Measurements from ENCODE around the gene LZTR1. TPM values are rescaled to one million over a fixed set of nuclear protein-coding genes. Genes with fewer than 3 reads are reported as not detected.

Gene LZTR1
- total and polyA plus RNA-seq, 2 experiments from 2014 or later = 9.2 to 39.9 TPM

DNA sequence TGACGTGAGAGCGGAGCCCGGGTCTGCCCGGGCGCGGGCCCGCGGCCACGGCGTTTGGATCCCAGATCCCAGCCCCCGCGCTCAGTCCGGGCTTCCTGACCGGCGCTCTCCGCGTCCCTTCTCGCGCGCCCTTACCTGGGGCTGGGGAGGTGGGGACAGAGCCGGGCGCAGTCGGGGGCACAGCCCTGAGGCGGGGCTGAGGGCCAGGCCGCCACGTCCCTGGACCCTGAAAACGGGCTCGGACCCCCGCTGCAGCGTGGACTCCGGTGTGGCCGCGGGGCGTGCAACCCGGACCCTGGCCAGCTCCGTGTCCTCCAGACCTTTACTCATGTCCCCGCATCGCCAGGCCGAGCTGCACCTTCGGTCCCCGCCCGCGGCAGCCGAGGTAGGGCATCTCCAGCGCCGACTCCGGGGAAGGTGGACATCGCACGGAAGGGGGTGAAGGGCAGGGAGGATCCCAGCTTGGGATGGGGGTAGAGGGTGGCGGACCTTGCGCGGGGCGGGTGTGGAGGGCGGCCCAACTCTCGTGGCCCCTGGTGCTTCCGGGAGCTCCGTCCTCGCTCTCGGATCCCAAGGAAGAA is 24.9 kb upstream of the LZTR1 start (continued):
- no peak for TF ChIP-seq JUNB (IDR thresholded peaks at IDR 0.05; ENCODE audit: unreplicated experiment)
- no peak for TF ChIP-seq CREB1 (CRISPR knock-in tag; IDR thresholded peaks at IDR 0.05; ENCODE audit: low read depth)
- no peak for TF ChIP-seq STAT1 (IDR thresholded peaks at IDR 0.05; ENCODE audit: unreplicated experiment)

DNA sequence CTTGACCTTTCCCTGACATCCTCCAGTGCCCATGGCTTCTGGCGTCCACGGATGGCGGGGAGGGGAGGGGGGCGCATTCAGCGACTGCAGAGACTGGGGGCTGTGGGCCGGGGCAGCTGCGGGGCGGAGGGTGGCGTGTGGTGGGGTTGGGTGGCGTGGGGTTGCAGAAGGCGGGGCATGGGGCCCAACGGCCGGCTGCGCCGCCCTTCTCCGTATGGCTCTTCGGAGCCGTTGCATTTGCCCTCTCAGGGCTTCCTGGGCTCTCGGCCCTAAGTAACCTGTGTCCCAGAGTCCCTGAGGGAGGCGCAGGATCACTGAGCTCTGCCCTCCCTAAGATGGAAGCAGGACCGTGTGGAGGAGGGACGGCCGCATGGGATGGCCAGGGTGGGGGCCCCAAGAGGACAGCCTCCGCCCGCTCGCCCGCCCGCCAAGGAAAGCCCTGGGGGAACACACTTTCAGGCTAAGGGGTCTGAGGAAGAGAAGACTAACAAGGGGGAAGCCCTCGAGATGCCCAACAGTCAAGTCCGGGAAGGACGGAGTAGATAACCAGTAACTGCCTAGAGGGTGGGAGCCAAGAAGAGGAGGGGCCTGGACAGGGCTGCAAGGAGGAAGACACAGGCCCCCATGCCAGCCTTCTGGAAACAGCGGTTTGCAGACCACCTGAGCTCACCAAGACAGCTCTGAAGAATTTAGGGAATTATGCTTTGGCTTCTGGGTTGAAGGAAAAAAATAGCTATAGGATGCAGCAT is 24.2 kb upstream of the LZTR1 start:
- ATAC-seq = peak; percentile 81
- peak overlapping the region; percentile 97 for H2AFZ ChIP-seq
- no peak overlapping the region for H3K27ac Mint-ChIP-seq

More for the DNA sequence above, 24.2 kb upstream of the LZTR1 start:
- Histone ChIP-seq H3K9me2 (ENCODE audit: insufficient read depth) (no peaks in the 10 kb centered on the region), H3F3A (replicated peaks; ENCODE audit: low read depth) (peaks cover 9% of the 10 kb centered on the region), H3K27ac (ENCODE audit: low read depth) (no peak overlapping the region), H4K20me1 (replicated peaks; ENCODE audit: insufficient read depth) (peaks cover 9% of the 10 kb centered on the region; the same call in 1 of the 2 replicates), H3K4me3 (peak overlapping the region; percentile 79), H3K79me2 (replicated peaks; ENCODE audit: insufficient read depth) (no peaks in the 10 kb centered on the region), H3K4me2 (peak overlapping the region; percentile 89), H3K4me1 (ENCODE audit: insufficient read depth) (peaks cover 4% of the 10 kb centered on the region; the same call in 1 of the 2 replicates), H3K27me3 (ENCODE audit: insufficient read depth) (peaks cover 25% of the 10 kb centered on the region), H3K36me3 (ENCODE audit: insufficient read depth) (0 out of 2 replicates have a peak, but pooled peaks cover 4% of the 10 kb centered on the region)
- H3K4me3 Mint-ChIP-seq = peak overlapping the region; percentile 78
- H3K9me3 Mint-ChIP-seq = 0 out of 3 replicates have a peak, but pooled peaks cover 2% of the 10 kb centered on the region
- H3K36me3 Mint-ChIP-seq (ENCODE audit: low read depth) = peaks cover 11% of the 10 kb centered on the region; the same call in 2 of the 3 replicates
- TF ChIP-seq EZH2phosphoT487 (IDR thresholded peaks at IDR 0.05; ENCODE audit: unreplicated experiment) = no peak
- TF ChIP-seq, protein P1, sequence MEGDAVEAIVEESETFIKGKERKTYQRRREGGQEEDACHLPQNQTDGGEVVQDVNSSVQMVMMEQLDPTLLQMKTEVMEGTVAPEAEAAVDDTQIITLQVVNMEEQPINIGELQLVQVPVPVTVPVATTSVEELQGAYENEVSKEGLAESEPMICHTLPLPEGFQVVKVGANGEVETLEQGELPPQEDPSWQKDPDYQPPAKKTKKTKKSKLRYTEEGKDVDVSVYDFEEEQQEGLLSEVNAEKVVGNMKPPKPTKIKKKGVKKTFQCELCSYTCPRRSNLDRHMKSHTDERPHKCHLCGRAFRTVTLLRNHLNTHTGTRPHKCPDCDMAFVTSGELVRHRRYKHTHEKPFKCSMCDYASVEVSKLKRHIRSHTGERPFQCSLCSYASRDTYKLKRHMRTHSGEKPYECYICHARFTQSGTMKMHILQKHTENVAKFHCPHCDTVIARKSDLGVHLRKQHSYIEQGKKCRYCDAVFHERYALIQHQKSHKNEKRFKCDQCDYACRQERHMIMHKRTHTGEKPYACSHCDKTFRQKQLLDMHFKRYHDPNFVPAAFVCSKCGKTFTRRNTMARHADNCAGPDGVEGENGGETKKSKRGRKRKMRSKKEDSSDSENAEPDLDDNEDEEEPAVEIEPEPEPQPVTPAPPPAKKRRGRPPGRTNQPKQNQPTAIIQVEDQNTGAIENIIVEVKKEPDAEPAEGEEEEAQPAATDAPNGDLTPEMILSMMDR (conservative IDR thresholded peaks at IDR 0.05; ENCODE audit: low read depth in 2 of 2) = 0 out of 4 replicates have a peak, but pooled peaks of 1 of the 2 experiments have one; percentile 1
- no peak for TF ChIP-seq EZH2 (IDR thresholded peaks at IDR 0.05; ENCODE audit: low read depth, unreplicated experiment)
- TF ChIP-seq REST (IDR thresholded peaks at IDR 0.05; ENCODE audit: unreplicated experiment) = no peak
- no peak for TF ChIP-seq NANOG (IDR thresholded peaks at IDR 0.05; ENCODE audit: borderline replicate concordance)
- TF ChIP-seq, protein P2, sequence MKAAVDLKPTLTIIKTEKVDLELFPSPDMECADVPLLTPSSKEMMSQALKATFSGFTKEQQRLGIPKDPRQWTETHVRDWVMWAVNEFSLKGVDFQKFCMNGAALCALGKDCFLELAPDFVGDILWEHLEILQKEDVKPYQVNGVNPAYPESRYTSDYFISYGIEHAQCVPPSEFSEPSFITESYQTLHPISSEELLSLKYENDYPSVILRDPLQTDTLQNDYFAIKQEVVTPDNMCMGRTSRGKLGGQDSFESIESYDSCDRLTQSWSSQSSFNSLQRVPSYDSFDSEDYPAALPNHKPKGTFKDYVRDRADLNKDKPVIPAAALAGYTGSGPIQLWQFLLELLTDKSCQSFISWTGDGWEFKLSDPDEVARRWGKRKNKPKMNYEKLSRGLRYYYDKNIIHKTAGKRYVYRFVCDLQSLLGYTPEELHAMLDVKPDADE (IDR thresholded peaks at IDR 0.05) = no peak
- TF ChIP-seq ZNF331 (CRISPR knock-in tag; IDR thresholded peaks at IDR 0.05; ENCODE audit: low read depth) = no peak
- TF ChIP-seq, protein P3, sequence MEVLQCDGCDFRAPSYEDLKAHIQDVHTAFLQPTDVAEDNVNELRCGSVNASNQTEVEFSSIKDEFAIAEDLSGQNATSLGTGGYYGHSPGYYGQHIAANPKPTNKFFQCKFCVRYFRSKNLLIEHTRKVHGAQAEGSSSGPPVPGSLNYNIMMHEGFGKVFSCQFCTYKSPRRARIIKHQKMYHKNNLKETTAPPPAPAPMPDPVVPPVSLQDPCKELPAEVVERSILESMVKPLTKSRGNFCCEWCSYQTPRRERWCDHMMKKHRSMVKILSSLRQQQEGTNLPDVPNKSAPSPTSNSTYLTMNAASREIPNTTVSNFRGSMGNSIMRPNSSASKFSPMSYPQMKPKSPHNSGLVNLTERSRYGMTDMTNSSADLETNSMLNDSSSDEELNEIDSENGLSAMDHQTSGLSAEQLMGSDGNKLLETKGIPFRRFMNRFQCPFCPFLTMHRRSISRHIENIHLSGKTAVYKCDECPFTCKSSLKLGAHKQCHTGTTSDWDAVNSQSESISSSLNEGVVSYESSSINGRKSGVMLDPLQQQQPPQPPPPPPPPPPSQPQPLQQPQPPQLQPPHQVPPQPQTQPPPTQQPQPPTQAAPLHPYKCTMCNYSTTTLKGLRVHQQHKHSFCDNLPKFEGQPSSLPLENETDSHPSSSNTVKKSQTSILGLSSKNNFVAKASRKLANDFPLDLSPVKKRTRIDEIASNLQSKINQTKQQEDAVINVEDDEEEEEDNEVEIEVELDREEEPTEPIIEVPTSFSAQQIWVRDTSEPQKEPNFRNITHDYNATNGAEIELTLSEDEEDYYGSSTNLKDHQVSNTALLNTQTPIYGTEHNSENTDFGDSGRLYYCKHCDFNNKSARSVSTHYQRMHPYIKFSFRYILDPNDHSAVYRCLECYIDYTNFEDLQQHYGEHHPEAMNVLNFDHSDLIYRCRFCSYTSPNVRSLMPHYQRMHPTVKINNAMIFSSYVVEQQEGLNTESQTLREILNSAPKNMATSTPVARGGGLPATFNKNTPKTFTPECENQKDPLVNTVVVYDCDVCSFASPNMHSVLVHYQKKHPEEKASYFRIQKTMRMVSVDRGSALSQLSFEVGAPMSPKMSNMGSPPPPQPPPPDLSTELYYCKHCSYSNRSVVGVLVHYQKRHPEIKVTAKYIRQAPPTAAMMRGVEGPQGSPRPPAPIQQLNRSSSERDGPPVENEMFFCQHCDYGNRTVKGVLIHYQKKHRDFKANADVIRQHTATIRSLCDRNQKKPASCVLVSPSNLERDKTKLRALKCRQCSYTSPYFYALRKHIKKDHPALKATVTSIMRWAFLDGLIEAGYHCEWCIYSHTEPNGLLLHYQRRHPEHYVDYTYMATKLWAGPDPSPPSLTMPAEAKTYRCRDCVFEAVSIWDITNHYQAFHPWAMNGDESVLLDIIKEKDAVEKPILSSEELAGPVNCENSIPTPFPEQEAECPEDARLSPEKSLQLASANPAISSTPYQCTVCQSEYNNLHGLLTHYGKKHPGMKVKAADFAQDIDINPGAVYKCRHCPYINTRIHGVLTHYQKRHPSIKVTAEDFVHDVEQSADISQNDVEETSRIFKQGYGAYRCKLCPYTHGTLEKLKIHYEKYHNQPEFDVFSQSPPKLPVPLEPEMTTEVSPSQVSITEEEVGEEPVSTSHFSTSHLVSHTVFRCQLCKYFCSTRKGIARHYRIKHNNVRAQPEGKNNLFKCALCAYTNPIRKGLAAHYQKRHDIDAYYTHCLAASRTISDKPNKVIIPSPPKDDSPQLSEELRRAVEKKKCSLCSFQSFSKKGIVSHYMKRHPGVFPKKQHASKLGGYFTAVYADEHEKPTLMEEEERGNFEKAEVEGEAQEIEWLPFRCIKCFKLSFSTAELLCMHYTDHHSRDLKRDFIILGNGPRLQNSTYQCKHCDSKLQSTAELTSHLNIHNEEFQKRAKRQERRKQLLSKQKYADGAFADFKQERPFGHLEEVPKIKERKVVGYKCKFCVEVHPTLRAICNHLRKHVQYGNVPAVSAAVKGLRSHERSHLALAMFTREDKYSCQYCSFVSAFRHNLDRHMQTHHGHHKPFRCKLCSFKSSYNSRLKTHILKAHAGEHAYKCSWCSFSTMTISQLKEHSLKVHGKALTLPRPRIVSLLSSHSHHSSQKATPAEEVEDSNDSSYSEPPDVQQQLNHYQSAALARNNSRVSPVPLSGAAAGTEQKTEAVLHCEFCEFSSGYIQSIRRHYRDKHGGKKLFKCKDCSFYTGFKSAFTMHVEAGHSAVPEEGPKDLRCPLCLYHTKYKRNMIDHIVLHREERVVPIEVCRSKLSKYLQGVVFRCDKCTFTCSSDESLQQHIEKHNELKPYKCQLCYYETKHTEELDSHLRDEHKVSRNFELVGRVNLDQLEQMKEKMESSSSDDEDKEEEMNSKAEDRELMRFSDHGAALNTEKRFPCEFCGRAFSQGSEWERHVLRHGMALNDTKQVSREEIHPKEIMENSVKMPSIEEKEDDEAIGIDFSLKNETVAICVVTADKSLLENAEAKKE (CRISPR knock-in tag; IDR thresholded peaks at IDR 0.05) = no peak
- peak; percentile 82 for DNase-seq (ENCODE audit: low spot score)
- H3K27me3 Mint-ChIP-seq (ENCODE audit: insufficient read depth, low read depth, poor library complexity) = peaks cover 30% of the 10 kb centered on the region
- H3K4me1 Mint-ChIP-seq = peaks cover 11% of the 10 kb centered on the region; the same call in 2 of the 3 replicates
